Common myeloid progenitor, CD34-positive (primary cell): Measurements from ENCODE around the gene RPL4.
"Not testable (repeated sequence)": the region's sequence is repeated elsewhere in the genome, so short reads cannot be mapped to it uniquely, and the experiment has no call there.

Experiments used
- CTCF ChIA-PET: fragments of 350-600 bp; sonication (Branson Sonifier 250); formaldehyde crosslinking; loops from one replicate; lab custom pipeline; 2021; ENCODE audit warnings: antibody characterized with exemption; lab: Charles Lee
- POLR2A ChIA-PET: fragments of 350-600 bp; sonication (Branson Sonifier 250); formaldehyde crosslinking; loops from one replicate; lab custom pipeline; 2021; ENCODE audit warnings: antibody characterized with exemption; lab: Charles Lee
- DNase-seq, 3 donors: peaks; one replicate each; pipeline versions ENCODE4 v3.0.0 to v3.0.0-alpha.2; 2013
- H3K27ac ChIP-seq, 2 experiments: 1 replicate in 1 of 2; 2 replicates in 1 of 2; pipeline ENCODE4 v1.7.0; 2013; ENCODE audit warnings: inconsistent platforms in 2 of 2, low read length in 2 of 2, mild to moderate bottlenecking in 2 of 2, low read depth in 1 of 2, moderate library complexity in 1 of 2; ENCODE audit not compliant: severe bottlenecking in 2 of 2, insufficient read depth in 1 of 2, poor library complexity in 1 of 2
- H3K27me3 ChIP-seq, 5 experiments: replicated peaks in 2 of 5; 1 replicate in 3 of 5; 2 replicates in 2 of 5; pipeline versions ENCODE4 v1.6.1 to v1.7.0; 2013; ENCODE audit warnings: low read length in 4 of 5, mild to moderate bottlenecking in 2 of 5, moderate library complexity in 2 of 5, inconsistent platforms in 1 of 5; ENCODE audit not compliant: insufficient read depth in 5 of 5, control insufficient read depth in 4 of 5
- H3K36me3 ChIP-seq, 4 experiments: 1 replicate in 2 of 4; 2 replicates in 2 of 4; pipeline versions ENCODE4 v1.6.1 to v1.7.0; 2013; ENCODE audit warnings: low read length in 3 of 4, control low read depth in 1 of 4, mild to moderate bottlenecking in 1 of 4; ENCODE audit not compliant: control insufficient read depth in 4 of 4, insufficient read depth in 4 of 4
- H3K4me1 ChIP-seq, 4 experiments: 1 replicate in 3 of 4; 2 replicates in 1 of 4; pipeline versions ENCODE4 v1.6.1 to v1.7.1; 2013; ENCODE audit warnings: low read length in 3 of 4, mild to moderate bottlenecking in 3 of 4, control low read depth in 1 of 4, inconsistent platforms in 1 of 4, moderate library complexity in 1 of 4; ENCODE audit not compliant: control insufficient read depth in 4 of 4, insufficient read depth in 4 of 4; ENCODE audit errors: control extremely low read depth in 1 of 4
- H3K4me3 ChIP-seq, 7 experiments: 1 replicate in 4 of 7; 2 replicates in 3 of 7; pipeline versions ENCODE4 v1.5.1 to v1.7.0; 2013; ENCODE audit warnings: mild to moderate bottlenecking in 7 of 7, low read length in 6 of 7, moderate library complexity in 6 of 7, inconsistent platforms in 2 of 7, low read depth in 2 of 7, control low read depth in 1 of 7; ENCODE audit not compliant: insufficient read depth in 4 of 7, control insufficient read depth in 1 of 7; ENCODE audit errors: extremely low read depth in 1 of 7
- H3K9me3 ChIP-seq, 5 experiments: 1 replicate in 4 of 5; 2 replicates in 1 of 5; pipeline versions ENCODE4 v1.6.1 to v1.7.1; 2013; ENCODE audit warnings: low read length in 4 of 5, mild to moderate bottlenecking in 2 of 5, inconsistent platforms in 1 of 5, low read depth in 1 of 5, moderate library complexity in 1 of 5; ENCODE audit not compliant: control insufficient read depth in 4 of 5, insufficient read depth in 2 of 5; ENCODE audit errors: control extremely low read depth in 1 of 5
- WGBS: methylation state at CpG from one replicate; pipeline ENCODE4 v1.1.5; 2013; ENCODE audit not compliant: insufficient coverage; 5-methylcytosine and 5-hydroxymethylcytosine counted together

Gene RPL4

GRCh38 chr15:66514586-66514985 lies 9.9 kb upstream of the RPL4 start:
- ChIA-PET POLR2A (no interaction called here), CTCF (interaction anchor here (1.0 kb wide), 1 partner anchor 16 kb away, joined by 3 read pairs; no protein-coding TSS in a partner anchor)
- DNase-seq: no peak
- 100% methylated on average over 2 of the region's 3 CpGs for WGBS
- Histone ChIP-seq H3K27me3 (no peaks in the 10 kb centered on the region), H3K36me3 (peaks cover 3 to 33% (median 17%) of the 10 kb centered on the region in 4 experiments), H3K4me3 (no peak overlapping the region), H3K27ac (no peak overlapping the region), H3K9me3 (no peaks in the 10 kb centered on the region), H3K4me1 (no peaks in the 10 kb centered on the region)

- Histone ChIP-seq H3K4me1 (peaks cover 8 to 23% (median 12%) of the 10 kb centered on the region in 4 experiments), H3K9me3 (no peaks in the 10 kb centered on the region), H3K27ac (peak overlapping the region in 1 of 2 experiments; percentile 4), H3K36me3 (peaks cover 0 to 9% (median 3%) of the 10 kb centered on the region in 4 experiments), H3K4me3 (no peak overlapping the region), H3K27me3 (no peaks in the 10 kb centered on the region)
- no CpG with 5 or more reads among the region's 3 CpGs for WGBS
- peak in 1 of 3 donors; percentile 20 for DNase-seq
- ChIA-PET POLR2A (no interaction called here), CTCF (interaction anchor here (1.7 kb wide), 1 partner anchor 11 kb away, joined by 5 read pairs; the partner anchor contains the start of gene SNAPC5)
Observed at GRCh38 chr15:66508293-66508883, 3.7 kb upstream of the RPL4 start.

GRCh38 chr15:66505818-66506217 lies 1.2 kb upstream of the RPL4 start:
- ChIA-PET CTCF (interaction anchor here (1.2 kb wide), 1 partner anchor 72 kb away, joined by 3 read pairs; no protein-coding TSS in a partner anchor), POLR2A (no interaction called here)
- Histone ChIP-seq H3K36me3 (peaks cover 14 to 35% (median 21%) of the 10 kb centered on the region in 4 experiments), H3K4me3 (peak overlapping the region in 6 of 7 experiments; percentile 95 to 100 (median 98)), H3K27ac (peak overlapping the region; percentile 96 to 99), H3K9me3 (no peaks in the 10 kb centered on the region), H3K4me1 (peaks cover 16 to 43% (median 26%) of the 10 kb centered on the region in 4 experiments), H3K27me3 (no peaks in the 10 kb centered on the region)
- peak in 1 of 3 donors; percentile 16 for DNase-seq
- WGBS: 44% methylated on average over 2 of the region's 4 CpGs

- CTCF ChIA-PET: interaction anchor here (1.2 kb wide), 1 partner anchor 71 kb away, joined by 3 read pairs; no protein-coding TSS in a partner anchor
- POLR2A ChIA-PET: interaction anchor here (1.0 kb wide), 1 partner anchor 15 kb away, joined by 3 read pairs; no protein-coding TSS in a partner anchor
- peaks cover 13 to 35% (median 25%) of the 10 kb centered on the region in 4 experiments for H3K36me3 ChIP-seq
- peak overlapping the region; percentile 96 to 99 for H3K27ac ChIP-seq
- WGBS: 0% methylated on average over 12 of the region's 13 CpGs
- peak overlapping the region; percentile 95 to 100 (median 97) for H3K4me3 ChIP-seq
- no peak for DNase-seq
- H3K9me3 ChIP-seq: no peaks in the 10 kb centered on the region
- H3K4me1 ChIP-seq: peaks cover 16 to 43% (median 26%) of the 10 kb centered on the region in 4 experiments
- no peaks in the 10 kb centered on the region for H3K27me3 ChIP-seq
Observed at GRCh38 chr15:66505430-66505811, 766 bp upstream of the RPL4 start.

GRCh38 chr15:66503780-66504562 lies 684 bp downstream of the RPL4 start:
- H3K27me3 ChIP-seq: no peaks in the 10 kb centered on the region
- H3K9me3 ChIP-seq: no peaks in the 10 kb centered on the region
- peak overlapping the region; percentile 63 to 100 (median 96) for H3K4me3 ChIP-seq
- CTCF ChIA-PET: interaction anchor here (0.7 to 1.3 kb wide), 2 partner anchors 93 to 136 kb away, joined by 3 read pairs; no protein-coding TSS in a partner anchor
- POLR2A ChIA-PET: no interaction called here
- H3K4me1 ChIP-seq: peaks cover 16 to 43% (median 26%) of the 10 kb centered on the region in 4 experiments
- H3K27ac ChIP-seq: peak overlapping the region; percentile 96 to 99
- no peak for DNase-seq
- WGBS: 3% methylated on average over 9 of the region's 12 CpGs
- peaks cover 12 to 48% (median 37%) of the 10 kb centered on the region in 4 experiments for H3K36me3 ChIP-seq

GRCh38 chr15:66503041-66503648 lies 1.5 kb downstream of the RPL4 start:
- DNase-seq, H3K9me3 ChIP-seq, H3K27me3 ChIP-seq, CTCF ChIA-PET, POLR2A ChIA-PET: not testable (repeated sequence)
- Histone ChIP-seq H3K4me1 (peaks cover 16 to 48% (median 28%) of the 10 kb centered on the region in 4 experiments), H3K36me3 (peaks cover 13 to 56% (median 41%) of the 10 kb centered on the region in 4 experiments), H3K27ac (peak overlapping the region; percentile 96 to 99), H3K4me3 (peak overlapping the region in 6 of 7 experiments; percentile 95 to 100 (median 98))
- WGBS: 69% methylated on average over 4 of the region's 13 CpGs
